WTC11 (cell line): ENCODE results near the gene MASP2. TPM values are rescaled to one million over a fixed set of nuclear protein-coding genes. Genes with fewer than 3 reads are reported as not detected.

Experiments used
- ATAC-seq: fragments of 200-7000 bp; cut with Tn5 transposase; 2 replicates; pipeline ENCODE4 v1.10.0; 2021; ENCODE audit warnings: mild to moderate bottlenecking, moderate library complexity
- CTCF ChIA-PET: fragments of 300-600 bp; sonication (Branson Sonifier 250); formaldehyde crosslinking; loops from one replicate; lab custom pipeline; 2021; ENCODE audit warnings: antibody characterized with exemption; lab: Charles Lee
- POLR2A ChIA-PET: fragments of 350-600 bp; sonication (Branson Sonifier 250); formaldehyde crosslinking; loops from one replicate; lab custom pipeline; 2021; ENCODE audit warnings: antibody characterized with exemption; lab: Charles Lee
- DNase-seq: peaks from one replicate; pipeline ENCODE4 v3.0.0; 2021; ENCODE audit warnings: low spot score
- H3K27ac Mint-ChIP-seq: 2 replicates; pipeline ENCODE4 v1.8.0; 2021; ENCODE audit warnings: mixed read lengths
- H3K27me3 Mint-ChIP-seq: 2 replicates; pipeline ENCODE4 v1.8.0; 2021; ENCODE audit warnings: low read depth, mild to moderate bottlenecking, moderate library complexity, mixed read lengths
- H3K36me3 Mint-ChIP-seq: 2 replicates; pipeline ENCODE4 v1.8.0; 2021; ENCODE audit warnings: mixed read lengths
- H3K4me1 Mint-ChIP-seq: 2 replicates; pipeline ENCODE4 v1.8.0; 2022; ENCODE audit warnings: mixed read lengths
- H3K4me3 Mint-ChIP-seq: 2 replicates; pipeline ENCODE4 v1.8.0; 2021; ENCODE audit warnings: mild to moderate bottlenecking, moderate library complexity, mixed read lengths
- H3K9me3 Mint-ChIP-seq: 2 replicates; pipeline ENCODE4 v1.8.0; 2021; ENCODE audit warnings: mixed read lengths
- GRHL2 ChIP-seq: fragments of 250-450 bp; sonication (Bioruptor Pico); IDR thresholded peaks from 2 replicates; pipeline ENCODE4 v1.8.0; 2022; ENCODE audit warnings: mild to moderate bottlenecking, moderate library complexity; ENCODE audit not compliant: insufficient replicate concordance, severe bottlenecking
- HMGA2 ChIP-seq: fragments of 250-450 bp; sonication (Bioruptor Pico); IDR thresholded peaks from 2 replicates; pipeline ENCODE4 v1.4.0; 2021; ENCODE audit warnings: mild to moderate bottlenecking, moderate library complexity
- MXD4 ChIP-seq: fragments of 250-450 bp; sonication (Bioruptor Pico); IDR thresholded peaks from 2 replicates; pipeline ENCODE4 v1.8.0; 2021; ENCODE audit warnings: mild to moderate bottlenecking, moderate library complexity, borderline replicate concordance
- NFYB ChIP-seq: sonication (generic); formaldehyde crosslinking; conservative IDR thresholded peaks from 2 replicates; pipeline ENCODE4 v1.8.0; 2022; ENCODE audit warnings: low read depth, missing genetic modification reagents
- SMAD4 ChIP-seq: sonication (generic); formaldehyde crosslinking; IDR thresholded peaks from 2 replicates; pipeline ENCODE4 v1.8.0; 2022; ENCODE audit warnings: mild to moderate bottlenecking, missing genetic modification reagents
- SOX15 ChIP-seq: fragments of 250-450 bp; sonication (Bioruptor Pico); IDR thresholded peaks from 2 replicates; pipeline ENCODE4 v1.9.0; 2021; ENCODE audit warnings: mild to moderate bottlenecking
- SP1 ChIP-seq: sonication (generic); formaldehyde crosslinking; conservative IDR thresholded peaks from 2 replicates; pipeline ENCODE4 v1.8.1; 2022; ENCODE audit warnings: missing genetic modification reagents
- TCF7 ChIP-seq: sonication (generic); formaldehyde crosslinking; IDR thresholded peaks from 2 replicates; pipeline ENCODE4 v1.8.0; 2022; ENCODE audit warnings: mild to moderate bottlenecking, low read depth, missing genetic modification reagents, moderate library complexity
- TEAD4 ChIP-seq: sonication (generic); formaldehyde crosslinking; IDR thresholded peaks from 2 replicates; pipeline ENCODE4 v1.8.0; 2022; ENCODE audit warnings: mild to moderate bottlenecking, missing genetic modification reagents
- TP53 ChIP-seq: sonication (generic); formaldehyde crosslinking; IDR thresholded peaks from 2 replicates; pipeline ENCODE4 v1.8.1; 2023; ENCODE audit warnings: mild to moderate bottlenecking, missing genetic modification reagents
- ZNF317 ChIP-seq: sonication (generic); formaldehyde crosslinking; IDR thresholded peaks from 2 replicates; pipeline ENCODE4 v1.8.1; 2023; ENCODE audit warnings: low read depth, mild to moderate bottlenecking, moderate library complexity, missing genetic modification reagents, borderline replicate concordance
- total RNA-seq: library from RNA; stranded (reverse); gene quantifications from 3 replicates; pipeline ENCODE4 v1.2.3, GENCODE V29; 2021
- TF ChIP-seq, protein P1 (sequence below): fragments of 250-450 bp; sonication (Bioruptor Pico); IDR thresholded peaks from 2 replicates; pipeline ENCODE4 v1.9.0; 2021; ENCODE audit warnings: mild to moderate bottlenecking

MASP2 gene
- total RNA-seq, 1 experiment from 2014 or later: 0.57 TPM

DNA sequence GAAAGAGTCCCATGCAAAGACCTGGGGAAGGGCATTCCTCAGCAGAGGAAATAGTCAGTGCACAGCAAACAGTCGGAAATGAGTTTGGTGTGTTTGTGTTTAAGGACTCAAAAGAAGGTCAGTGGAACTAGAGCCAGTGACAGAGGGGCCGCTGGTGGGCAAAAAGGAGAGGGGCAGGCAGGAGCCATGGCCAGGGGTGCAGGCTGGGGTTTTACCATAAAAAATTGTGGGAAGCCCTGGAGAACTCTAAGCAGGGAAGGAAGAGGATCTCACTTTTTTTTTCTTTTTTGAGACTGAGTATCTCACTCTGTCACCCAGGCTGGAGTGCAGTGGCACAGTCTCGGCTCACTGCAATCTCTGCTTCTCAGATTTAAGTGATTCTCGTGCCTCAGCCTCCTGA lies 68.3 kb downstream of the MASP2 start:
- DNase-seq: no peak
- ChIA-PET POLR2A (no interaction called here), CTCF (interaction anchor here (1.2 kb wide), 1 partner anchor 59 kb away, joined by 4 read pairs; no protein-coding TSS in a partner anchor)
- H3K9me3 Mint-ChIP-seq: no peaks in the 10 kb centered on the region
- H3K27ac Mint-ChIP-seq: peak overlapping the region; percentile 74
- TF ChIP-seq GRHL2 (CRISPR knock-in tag): no peak
- TF ChIP-seq, protein P1, sequence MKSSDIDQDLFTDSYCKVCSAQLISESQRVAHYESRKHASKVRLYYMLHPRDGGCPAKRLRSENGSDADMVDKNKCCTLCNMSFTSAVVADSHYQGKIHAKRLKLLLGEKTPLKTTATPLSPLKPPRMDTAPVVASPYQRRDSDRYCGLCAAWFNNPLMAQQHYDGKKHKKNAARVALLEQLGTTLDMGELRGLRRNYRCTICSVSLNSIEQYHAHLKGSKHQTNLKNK (CRISPR knock-in tag): no peak
- TF ChIP-seq ZNF317 (CRISPR knock-in tag): no peak
- TF ChIP-seq MXD4 (CRISPR knock-in tag): no peak
- TF ChIP-seq HMGA2 (CRISPR knock-in tag): no peak
- TF ChIP-seq TP53 (CRISPR knock-in tag): no peak
- no peak for TF ChIP-seq SOX15 (CRISPR knock-in tag)
- TF ChIP-seq TCF7 (CRISPR knock-in tag): no peak
- TF ChIP-seq SP1 (CRISPR knock-in tag): no peak
- TF ChIP-seq NFYB (CRISPR knock-in tag): no peak
- TF ChIP-seq SMAD4 (CRISPR knock-in tag): no peak
- TF ChIP-seq TEAD4 (CRISPR knock-in tag): no peak
- no peaks in the 10 kb centered on the region; the same call in 1 of the 2 replicates for H3K27me3 Mint-ChIP-seq
- no peak overlapping the region for H3K4me3 Mint-ChIP-seq
- H3K4me1 Mint-ChIP-seq: peaks cover 56% of the 10 kb centered on the region
- H3K36me3 Mint-ChIP-seq: no peaks in the 10 kb centered on the region
- no peak for ATAC-seq

Other genes with a start within 250 kb of the MASP2 start
- gene TARDBP, start 34.6 kb downstream of the MASP2 start, total RNA-seq: 185 to 228 TPM (median 197 TPM) in 3 replicates
- 164 to 200 TPM (median 170 TPM) in 3 replicates for gene SRM, start 12.8 kb upstream of the MASP2 start, total RNA-seq
- 62.8 to 73.0 TPM (median 66.2 TPM) in 3 replicates for gene EXOSC10, start 52.6 kb upstream of the MASP2 start, total RNA-seq
- gene ANGPTL7, start 142.1 kb upstream of the MASP2 start, total RNA-seq: not detected in 3 replicates
- 63.1 to 66.7 TPM (median 65.0 TPM) in 3 replicates for gene MTOR, start 215.3 kb upstream of the MASP2 start, total RNA-seq
- gene UBIAD1, start 226.0 kb upstream of the MASP2 start, total RNA-seq: 20.8 to 21.6 TPM (median 20.8 TPM) in 3 replicates